MM.1S (cell line): ENCODE results near the gene RBKS.

Source experiments
- CTCF ChIP-seq: fragments of 300-600 bp; sonication (generic); IDR thresholded peaks from 2 replicates; pipeline ENCODE4 v1.5.1; 2016; ENCODE audit warnings: antibody characterized with exemption, low read length, mixed read lengths
- EZH2phosphoT487 ChIP-seq: fragments of 300-600 bp; sonication (generic); IDR thresholded peaks from 2 replicates; pipeline ENCODE4 v1.6.1; 2018; ENCODE audit warnings: antibody characterized with exemption, low read length

GRCh38 chr2:27852691-27853090 lies 37.5 kb downstream of the RBKS start:
- no peak for TF ChIP-seq CTCF
- TF ChIP-seq EZH2phosphoT487: no peak
